ENCODE results near the gene AK5. TPM values are rescaled to one million over a fixed set of nuclear protein-coding genes. Genes with fewer than 3 reads are reported as not detected.
A peak's percentile ranks its signal among the peaks of the same experiment; 100 is the strongest.

Gene AK5
- total RNA-seq, 1 experiment from 2014 or later, result 3.0 TPM

- intact Hi-C loops (cut with micrococcal nuclease; ENCODE audit: unreplicated experiment), result no loop called here
- ATAC-seq, result peak; percentile 40
- no TSS peak for BruUV-seq (replicated peaks)
- CTCF ChIA-PET, result no interaction called here
- Histone ChIP-seq H3K4me3 (ENCODE audit: low read depth in 2 of 2, low read length in 2 of 2) (peak overlapping the region; percentile 53 to 59), H3K9me3 (ENCODE audit: control insufficient read depth, insufficient read depth, low read depth, low read length) (no peaks in the 10 kb centered on the region), H3K4me1 (ENCODE audit: control insufficient read depth, insufficient read depth, low read length) (peaks cover 6% of the 10 kb centered on the region), H3K27me3 (ENCODE audit: control insufficient read depth, insufficient read depth, low read length) (peaks cover 21% of the 10 kb centered on the region), H3K36me3 (ENCODE audit: control insufficient read depth, insufficient read depth, low read length) (no peaks in the 10 kb centered on the region), H3K27ac (ENCODE audit: low read length) (no peak overlapping the region)
- no peak for DNase-seq (ENCODE audit: low read depth, low spot score)
- POLR2A ChIA-PET, result no interaction called here
- TF ChIP-seq SIN3A (IDR thresholded peaks at IDR 0.05; ENCODE audit: borderline replicate concordance, insufficient read depth, low read depth, low read length) (no peak), REST (IDR thresholded peaks at IDR 0.05; ENCODE audit: insufficient read depth in 1 of 2, low read depth in 2 of 2, low read length in 1 of 2) (no peak), TCF7L2 (IDR thresholded peaks at IDR 0.05; ENCODE audit: low read depth, low read length) (no peak), POLR2AphosphoS5 (IDR thresholded peaks at IDR 0.05; ENCODE audit: low read depth, low read length) (no peak), CTCF (IDR thresholded peaks at IDR 0.05) (no peak)
- in situ Hi-C loops (cut with HindIII; ENCODE audit: low pct_unique_long_range_greater_than_20kb, low sequenced_read_pairs), result no loop called here
Measured at GRCh38 chr1:77282866-77283539, 1.2 kb downstream of the AK5 start.

GRCh38 chr1:77283701-77284425 is 2.0 kb downstream of the AK5 start:
- intact Hi-C loops (cut with micrococcal nuclease; ENCODE audit: unreplicated experiment) (no loop called here), in situ Hi-C loops (cut with HindIII; ENCODE audit: low pct_unique_long_range_greater_than_20kb, low sequenced_read_pairs) (no loop called here)
- Histone ChIP-seq H3K4me3 (ENCODE audit: low read depth in 2 of 2, low read length in 2 of 2) (no peak overlapping the region), H3K9me3 (ENCODE audit: control insufficient read depth, insufficient read depth, low read depth, low read length) (no peaks in the 10 kb centered on the region), H3K27ac (ENCODE audit: low read length) (no peak overlapping the region), H3K36me3 (ENCODE audit: control insufficient read depth, insufficient read depth, low read length) (no peaks in the 10 kb centered on the region; the same call in 1 of the 2 replicates), H3K4me1 (ENCODE audit: control insufficient read depth, insufficient read depth, low read length) (peaks cover 6% of the 10 kb centered on the region), H3K27me3 (ENCODE audit: control insufficient read depth, insufficient read depth, low read length) (peaks cover 21% of the 10 kb centered on the region)
- ATAC-seq, result no peak
- TF ChIP-seq CTCF (IDR thresholded peaks at IDR 0.05), result no peak
- no peak for TF ChIP-seq REST (IDR thresholded peaks at IDR 0.05; ENCODE audit: insufficient read depth in 1 of 2, low read depth in 2 of 2, low read length in 1 of 2)
- TF ChIP-seq SIN3A (IDR thresholded peaks at IDR 0.05; ENCODE audit: borderline replicate concordance, insufficient read depth, low read depth, low read length), result no peak
- TF ChIP-seq TCF7L2 (IDR thresholded peaks at IDR 0.05; ENCODE audit: low read depth, low read length), result no peak
- no peak for TF ChIP-seq POLR2AphosphoS5 (IDR thresholded peaks at IDR 0.05; ENCODE audit: low read depth, low read length)
- no peak for DNase-seq (ENCODE audit: low read depth, low spot score)
- CTCF ChIA-PET, result no interaction called here
- POLR2A ChIA-PET, result no interaction called here
- BruUV-seq (replicated peaks), result no TSS peak
